IPS-20b (cell line): ENCODE data around the gene IL1RAPL2.
"Not testable (repeated sequence)": the region's sequence is repeated elsewhere in the genome, so short reads cannot be mapped to it uniquely, and the experiment has no call there.

Source experiments
- H3K27ac ChIP-seq: one replicate; pipeline ENCODE4 v1.5.1; 2013; ENCODE audit warnings: low read length
- H3K27me3 ChIP-seq: 2 replicates; pipeline ENCODE4 v1.6.1; 2013; ENCODE audit warnings: mild to moderate bottlenecking, low read length, inconsistent platforms; ENCODE audit not compliant: insufficient read depth
- H3K36me3 ChIP-seq: 2 replicates; pipeline ENCODE4 v1.6.1; 2013; ENCODE audit warnings: low read depth, mild to moderate bottlenecking, inconsistent platforms, low read length, moderate library complexity; ENCODE audit not compliant: insufficient read depth
- H3K4me1 ChIP-seq: 2 replicates; pipeline ENCODE4 v1.6.1; 2013; ENCODE audit warnings: mild to moderate bottlenecking, control low read depth, inconsistent platforms, low read length, moderate library complexity; ENCODE audit not compliant: insufficient read depth
- H3K4me3 ChIP-seq: 2 replicates; pipeline ENCODE4 v1.5.1; 2013; ENCODE audit warnings: mild to moderate bottlenecking, low read length, inconsistent platforms
- H3K9ac ChIP-seq: 2 replicates; pipeline ENCODE4 v1.6.1; 2013; ENCODE audit warnings: low read depth, mild to moderate bottlenecking, inconsistent platforms, low read length, moderate library complexity
- H3K9me3 ChIP-seq: 2 replicates; pipeline ENCODE4 v1.6.1; 2013; ENCODE audit warnings: mild to moderate bottlenecking, low read depth, low read length, inconsistent platforms; ENCODE audit not compliant: insufficient read depth

Gene IL1RAPL2

DNA sequence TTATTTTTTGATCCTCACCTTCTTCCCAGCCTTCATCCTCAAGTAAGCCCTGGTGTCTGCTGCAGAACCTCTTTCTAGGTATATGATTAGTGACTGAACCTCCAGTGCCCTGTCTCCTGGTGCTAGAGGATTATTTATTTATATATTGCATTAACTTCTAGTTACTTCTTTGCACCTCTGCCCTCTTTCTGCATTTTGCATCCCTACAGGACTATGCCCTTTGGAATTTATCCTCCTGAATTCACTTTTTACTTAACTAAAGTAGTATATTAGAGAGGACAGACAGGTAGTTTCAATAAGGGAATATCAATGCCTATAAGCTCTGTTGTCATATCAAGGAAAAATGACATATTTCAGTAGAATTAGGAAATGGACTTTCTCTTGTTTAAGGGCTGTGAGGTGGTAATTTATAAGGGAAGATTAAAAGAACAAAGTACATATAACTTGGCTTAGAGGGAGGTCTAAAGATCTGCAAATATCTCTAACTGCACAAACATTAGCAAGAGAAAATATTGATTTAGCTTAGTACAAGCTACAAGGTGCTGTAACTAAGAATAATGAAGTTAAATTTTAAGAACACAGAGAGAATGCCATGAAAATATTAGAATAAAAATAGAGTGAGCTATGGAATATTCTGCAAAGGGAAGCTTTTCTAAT is 472.8 kb downstream of the IL1RAPL2 start:
- H3K4me3 ChIP-seq: no peak overlapping the region
- H3K4me1 ChIP-seq: no peaks in the 10 kb centered on the region
- H3K27me3 ChIP-seq: no peaks in the 10 kb centered on the region
- H3K27ac ChIP-seq: no peak overlapping the region
- H3K36me3 ChIP-seq: no peaks in the 10 kb centered on the region
- H3K9me3 ChIP-seq: peaks cover 5% of the 10 kb centered on the region; the same call in 1 of the 2 replicates
- H3K9ac ChIP-seq: no peak overlapping the region

DNA sequence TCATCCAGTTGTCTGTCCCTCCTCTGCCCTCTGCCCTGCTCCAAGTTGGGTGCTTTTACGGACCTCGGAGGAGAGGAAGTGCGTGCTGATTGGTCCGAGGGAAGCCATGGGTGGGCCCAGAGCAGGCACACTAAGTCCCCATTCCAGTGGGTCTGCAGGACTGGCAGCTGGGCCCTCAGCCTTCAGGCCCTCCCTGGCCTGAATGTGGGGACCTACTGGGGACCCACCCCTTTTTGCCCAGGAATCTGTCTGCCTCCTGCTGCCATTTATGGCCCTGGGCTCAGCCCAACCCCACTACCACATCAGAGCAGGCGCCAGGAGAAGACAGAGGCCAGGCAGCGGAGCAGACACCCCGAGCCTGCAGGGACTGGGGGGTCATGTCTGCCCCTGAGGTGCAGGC is 484.9 kb downstream of the IL1RAPL2 start:
- Histone ChIP-seq H3K27ac (no peak overlapping the region), H3K27me3 (no peaks in the 10 kb centered on the region), H3K9ac (no peak overlapping the region), H3K9me3 (no peaks in the 10 kb centered on the region), H3K4me3 (no peak overlapping the region), H3K36me3 (no peaks in the 10 kb centered on the region), H3K4me1 (no peaks in the 10 kb centered on the region)

DNA sequence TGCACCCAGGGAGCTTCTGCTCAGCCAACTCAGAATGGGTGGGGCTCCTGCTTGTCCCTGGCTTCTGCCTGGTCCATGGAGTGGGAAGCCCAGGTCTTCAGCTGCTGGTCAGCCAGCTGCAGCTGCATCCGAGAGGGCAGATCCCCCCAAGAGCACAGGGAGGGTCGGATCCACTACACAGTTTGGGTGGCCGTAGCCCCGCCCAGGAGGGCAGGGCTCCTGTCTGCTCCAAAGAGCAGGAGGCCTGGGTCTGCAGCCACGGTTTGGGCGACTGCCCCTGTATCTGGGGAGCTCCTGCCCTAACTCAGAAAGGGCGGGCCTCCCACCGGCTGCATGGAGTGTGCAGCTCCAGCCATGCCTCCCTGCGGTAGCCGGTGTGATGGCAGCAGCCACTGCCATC is 485.4 kb downstream of the IL1RAPL2 start:
- Histone ChIP-seq H3K4me3 (no peak overlapping the region), H3K9ac (no peak overlapping the region), H3K9me3 (no peaks in the 10 kb centered on the region), H3K4me1 (no peaks in the 10 kb centered on the region), H3K27ac (no peak overlapping the region), H3K27me3 (no peaks in the 10 kb centered on the region), H3K36me3 (no peaks in the 10 kb centered on the region)

DNA sequence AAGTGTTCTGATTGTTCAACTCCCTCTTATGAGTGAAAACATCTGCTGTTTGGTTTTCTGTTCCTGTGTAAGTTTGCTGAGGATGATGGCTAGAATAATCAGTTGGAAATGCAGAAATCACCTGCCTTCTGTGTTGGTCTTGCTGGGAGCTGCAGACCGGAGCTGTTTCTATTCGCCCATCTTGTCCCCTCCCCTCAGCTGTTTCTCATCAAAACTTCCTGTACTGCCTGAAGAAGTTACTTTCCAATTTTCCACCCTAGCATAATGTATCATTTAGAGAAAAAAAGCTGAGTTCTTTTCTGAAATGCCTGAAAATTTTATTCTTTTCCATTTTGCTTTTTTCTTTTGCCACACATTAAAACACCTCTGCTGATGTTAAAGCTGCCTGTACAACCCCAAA is 486.9 kb downstream of the IL1RAPL2 start:
- no peak overlapping the region for H3K27ac ChIP-seq
- H3K36me3 ChIP-seq: no peaks in the 10 kb centered on the region
- no peaks in the 10 kb centered on the region for H3K4me1 ChIP-seq
- H3K9me3 ChIP-seq: no peaks in the 10 kb centered on the region
- H3K4me3 ChIP-seq: no peak overlapping the region
- no peaks in the 10 kb centered on the region for H3K27me3 ChIP-seq
- no peak overlapping the region for H3K9ac ChIP-seq

DNA sequence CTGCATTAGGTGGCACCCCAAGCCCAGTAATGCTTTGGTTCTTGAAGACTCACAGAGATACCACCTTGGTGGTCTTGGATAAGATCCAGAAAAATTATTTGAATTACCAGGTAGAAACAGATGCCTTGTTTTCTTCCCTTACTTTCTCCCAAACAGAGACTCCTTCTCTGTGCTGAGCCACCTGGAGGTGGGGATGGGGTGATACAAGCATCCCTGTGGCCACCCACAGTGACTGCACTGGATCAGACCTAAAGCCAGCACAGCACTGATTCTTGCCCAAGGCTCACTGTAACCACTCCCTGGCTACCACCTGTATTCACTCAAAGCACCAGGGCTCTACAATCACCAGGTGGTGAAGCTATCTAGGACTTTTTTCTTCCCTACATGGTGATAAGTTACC is 497.7 kb downstream of the IL1RAPL2 start:
- H3K9me3 ChIP-seq: no peaks in the 10 kb centered on the region
- H3K9ac ChIP-seq: no peak overlapping the region
- no peaks in the 10 kb centered on the region for H3K4me1 ChIP-seq
- H3K27me3 ChIP-seq: no peaks in the 10 kb centered on the region
- no peak overlapping the region for H3K27ac ChIP-seq
- no peak overlapping the region for H3K4me3 ChIP-seq
- no peaks in the 10 kb centered on the region for H3K36me3 ChIP-seq

DNA sequence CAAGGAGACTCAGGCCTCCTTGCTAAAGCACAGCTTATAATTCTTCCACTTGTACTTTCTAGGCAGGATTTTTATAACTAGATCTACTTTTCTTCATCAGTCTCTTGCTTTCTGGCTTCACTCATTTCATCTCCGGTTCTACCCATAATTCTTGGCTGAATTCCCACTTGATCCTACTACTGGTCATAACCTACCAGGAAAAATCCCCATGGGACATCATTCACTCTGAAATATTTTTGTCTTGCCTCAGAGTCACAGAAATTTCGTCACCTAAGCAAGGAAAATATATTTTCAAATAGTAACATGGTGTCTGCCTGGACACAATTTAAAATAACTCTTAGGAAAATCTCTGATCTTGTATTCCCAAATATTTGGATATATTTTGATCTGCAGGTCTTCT is 532.2 kb downstream of the IL1RAPL2 start:
- Histone ChIP-seq H3K36me3 (no peaks in the 10 kb centered on the region), H3K9ac (no peak overlapping the region), H3K27ac (no peak overlapping the region), H3K9me3 (no peaks in the 10 kb centered on the region), H3K4me1 (no peaks in the 10 kb centered on the region), H3K27me3 (no peaks in the 10 kb centered on the region), H3K4me3 (no peak overlapping the region)

DNA sequence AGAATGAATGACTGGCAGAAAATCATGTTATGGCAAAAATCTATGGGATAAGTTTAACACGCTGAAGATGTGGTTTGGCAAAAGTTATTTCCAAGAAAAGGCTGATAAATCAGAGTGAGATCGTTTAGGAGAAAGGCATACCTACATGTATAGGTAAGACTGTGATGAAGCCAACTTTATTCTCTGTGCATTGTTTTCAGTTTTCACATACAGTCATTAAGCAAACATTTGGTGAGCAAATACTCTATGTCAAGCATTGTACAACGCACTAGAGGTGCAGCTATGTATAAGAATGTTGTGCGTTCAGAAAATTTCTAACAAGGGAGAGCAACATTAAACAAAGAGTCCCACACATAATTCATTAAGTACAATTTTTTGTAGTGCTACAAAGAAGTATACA is 532.8 kb downstream of the IL1RAPL2 start:
- Histone ChIP-seq H3K4me3 (no peak overlapping the region), H3K9me3 (no peaks in the 10 kb centered on the region), H3K36me3 (no peaks in the 10 kb centered on the region), H3K4me1 (no peaks in the 10 kb centered on the region), H3K9ac (no peak overlapping the region), H3K27ac (no peak overlapping the region), H3K27me3 (no peaks in the 10 kb centered on the region)

DNA sequence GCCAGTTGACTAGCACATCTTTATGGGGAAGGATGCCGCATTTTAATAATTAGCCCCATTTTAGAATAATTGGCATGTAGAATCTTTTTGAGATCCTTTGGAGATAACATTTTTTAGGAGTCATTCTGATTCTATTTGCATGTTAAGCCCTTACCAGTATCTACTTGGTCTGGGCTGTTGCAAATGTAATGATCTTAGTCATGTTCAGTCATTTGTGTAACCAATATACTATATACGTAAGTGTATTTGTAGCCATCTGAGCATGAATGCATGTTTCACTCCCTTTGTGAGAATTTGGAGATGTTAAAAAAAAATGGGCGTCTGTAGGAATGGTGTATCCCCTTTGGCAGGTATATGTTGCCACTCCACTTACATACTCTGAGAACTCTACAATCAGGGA is 535.4 kb downstream of the IL1RAPL2 start:
- H3K27ac ChIP-seq: no peak overlapping the region
- H3K4me3 ChIP-seq: no peak overlapping the region
- H3K36me3 ChIP-seq: no peaks in the 10 kb centered on the region
- H3K27me3 ChIP-seq: no peaks in the 10 kb centered on the region
- no peak overlapping the region for H3K9ac ChIP-seq
- H3K4me1 ChIP-seq: no peaks in the 10 kb centered on the region
- no peaks in the 10 kb centered on the region for H3K9me3 ChIP-seq

DNA sequence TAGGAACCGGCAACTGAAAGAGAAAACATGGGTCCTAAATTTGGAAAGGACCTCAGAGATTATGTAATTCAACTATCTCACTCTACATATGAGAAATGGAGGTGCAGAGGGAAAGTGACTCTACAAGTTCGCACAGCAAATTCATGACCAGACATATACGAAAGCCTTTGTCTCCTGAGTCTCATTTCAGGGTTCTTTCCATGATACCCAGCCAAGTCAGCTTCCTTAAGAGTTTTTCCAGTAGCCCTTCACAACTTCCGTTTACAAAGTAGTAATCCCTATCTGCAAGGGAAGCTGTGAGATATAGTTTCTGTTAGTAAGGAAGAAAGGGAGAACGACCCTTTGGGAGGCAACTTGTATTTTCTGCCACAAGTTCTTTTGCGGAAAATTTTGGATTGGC is 543.9 kb downstream of the IL1RAPL2 start:
- H3K4me3 ChIP-seq: no peak overlapping the region
- no peak overlapping the region for H3K27ac ChIP-seq

DNA sequence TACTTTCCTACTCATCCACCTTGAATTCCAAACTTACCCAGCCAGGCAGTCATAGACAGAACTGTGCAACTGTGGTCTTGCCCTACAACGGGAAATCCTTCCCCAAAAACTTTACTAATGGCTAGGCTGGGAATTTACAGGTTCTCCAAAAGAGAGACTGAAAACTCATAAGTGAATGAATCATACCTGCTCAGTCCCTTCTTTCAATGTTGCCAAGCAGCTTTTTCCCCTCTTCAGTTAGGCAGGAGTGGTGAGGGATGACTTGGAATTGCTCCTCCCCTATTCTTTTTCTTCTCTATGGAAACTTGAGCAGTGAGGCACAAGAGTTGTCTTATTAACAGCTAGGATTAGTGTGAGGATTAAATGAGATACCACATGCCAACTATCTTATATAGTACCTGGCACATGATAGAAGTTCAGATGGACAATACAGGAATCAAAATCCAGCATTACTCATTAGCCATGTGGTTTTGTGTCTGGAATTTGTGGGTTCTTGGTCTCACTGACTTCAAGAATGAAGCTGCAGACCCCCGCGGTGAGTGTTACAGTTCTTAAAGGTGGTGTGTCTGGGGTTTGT is 548.6 kb downstream of the IL1RAPL2 start:
- H3K27me3 ChIP-seq: no peaks in the 10 kb centered on the region
- no peaks in the 10 kb centered on the region for H3K9me3 ChIP-seq
- no peaks in the 10 kb centered on the region for H3K36me3 ChIP-seq
- H3K9ac ChIP-seq: no peak overlapping the region
- no peak overlapping the region for H3K4me3 ChIP-seq
- no peak overlapping the region for H3K27ac ChIP-seq
- no peaks in the 10 kb centered on the region; the same call in 1 of the 2 replicates for H3K4me1 ChIP-seq

More for the DNA sequence above, 543.9 kb downstream of the IL1RAPL2 start:
- Histone ChIP-seq H3K36me3 (no peaks in the 10 kb centered on the region), H3K27me3 (no peaks in the 10 kb centered on the region), H3K9ac (no peak overlapping the region), H3K4me1 (no peaks in the 10 kb centered on the region; the same call in 1 of the 2 replicates), H3K9me3 (no peaks in the 10 kb centered on the region)

DNA sequence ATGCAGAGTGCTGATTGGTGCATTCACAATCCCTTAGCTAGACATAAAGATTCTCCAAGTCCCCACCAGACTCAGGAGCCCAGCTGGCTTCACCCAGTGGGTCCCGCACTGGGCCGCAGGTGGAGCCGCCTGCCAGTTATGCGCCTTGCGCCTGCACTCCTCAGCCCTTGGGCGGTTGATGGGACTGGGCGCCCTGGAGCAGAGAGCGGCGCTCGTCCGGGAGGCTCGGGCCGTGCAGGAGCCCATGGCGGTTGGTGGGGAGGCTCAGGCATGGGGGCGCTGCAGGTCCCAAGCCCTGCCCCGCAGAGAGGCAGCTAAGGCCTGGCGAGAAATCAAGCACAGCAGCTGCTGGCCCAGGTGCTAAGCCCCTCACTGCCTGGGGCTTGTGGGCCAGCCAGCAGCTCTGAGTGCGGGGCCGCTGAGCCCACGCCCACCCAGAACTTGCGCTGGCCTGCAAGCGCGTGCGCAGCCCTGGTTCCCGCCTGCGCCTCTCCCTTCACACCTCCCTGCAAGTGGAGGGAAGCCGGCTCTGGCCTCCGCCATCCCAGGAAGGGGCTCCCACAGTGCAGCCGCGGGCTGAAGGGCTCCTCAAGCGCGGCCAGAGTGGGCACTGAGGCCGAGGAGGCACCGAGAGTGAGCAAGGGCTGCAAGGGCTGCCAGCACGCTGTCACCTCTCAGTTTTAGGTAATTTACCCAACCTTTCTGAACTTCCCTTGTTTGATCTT is 549.8 kb downstream of the IL1RAPL2 start:
- H3K27me3 ChIP-seq, H3K27ac ChIP-seq, H3K4me1 ChIP-seq, H3K36me3 ChIP-seq, H3K9me3 ChIP-seq, H3K4me3 ChIP-seq, H3K9ac ChIP-seq: not testable (repeated sequence)

DNA sequence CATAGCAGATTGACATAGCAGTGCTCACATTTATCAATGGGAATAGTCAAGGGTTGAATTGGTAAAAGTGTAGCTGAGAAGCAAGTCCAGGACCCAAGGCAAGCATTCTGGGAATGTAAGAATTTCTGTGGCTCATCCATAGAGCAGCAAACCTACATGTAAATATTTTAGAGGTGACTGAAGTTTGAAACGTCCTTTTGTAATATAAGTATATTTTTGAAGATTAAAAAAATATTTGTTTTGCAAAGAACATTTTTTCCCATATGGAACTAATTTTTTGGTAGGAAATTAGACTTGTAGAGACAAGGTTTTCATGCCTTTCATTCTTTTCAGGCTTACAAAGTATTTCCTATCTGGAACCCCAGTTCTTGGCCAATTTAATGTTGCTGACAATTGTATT is 550.5 kb downstream of the IL1RAPL2 start:
- H3K36me3 ChIP-seq: no peaks in the 10 kb centered on the region
- H3K4me1 ChIP-seq: no peaks in the 10 kb centered on the region
- H3K27ac ChIP-seq: no peak overlapping the region
- H3K9me3 ChIP-seq: no peaks in the 10 kb centered on the region
- H3K9ac ChIP-seq: no peak overlapping the region
- no peak overlapping the region for H3K4me3 ChIP-seq
- no peaks in the 10 kb centered on the region for H3K27me3 ChIP-seq
